DND-41 (cell line): Measurements from ENCODE around the gene SPTBN4.

Experiments
- EZH2 ChIP-seq: IDR thresholded peaks from 3 replicates; pipeline ENCODE4 v1.6.1; 2012; ENCODE audit warnings: borderline replicate concordance, low read depth, mild to moderate bottlenecking, moderate library complexity, low read length, inconsistent platforms; ENCODE audit not compliant: severe bottlenecking
- TF ChIP-seq, protein P1 (sequence below): IDR thresholded peaks from 2 replicates; pipeline ENCODE4 v1.5.1; 2012; ENCODE audit warnings: borderline replicate concordance, low read length, moderate library complexity, mild to moderate bottlenecking; ENCODE audit not compliant: poor library complexity, severe bottlenecking; ENCODE audit errors: extremely low read depth

DNA sequence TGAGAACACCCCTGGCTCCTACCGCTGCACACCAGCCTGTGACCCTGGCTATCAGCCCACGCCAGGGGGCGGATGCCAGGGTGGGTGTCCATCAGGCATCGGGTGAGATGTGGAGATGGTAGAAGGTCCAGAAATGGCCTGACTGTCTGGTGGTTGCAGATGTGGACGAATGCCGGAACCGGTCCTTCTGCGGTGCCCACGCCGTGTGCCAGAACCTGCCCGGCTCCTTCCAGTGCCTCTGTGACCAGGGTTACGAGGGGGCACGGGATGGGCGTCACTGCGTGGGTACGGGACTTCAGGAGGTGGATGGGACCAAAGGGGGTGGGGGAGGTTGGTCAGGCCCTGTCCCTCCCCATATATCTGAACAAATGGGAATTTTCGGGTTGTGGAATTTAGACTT lies 150.1 kb downstream of the SPTBN4 start:
- TF ChIP-seq, protein P1, sequence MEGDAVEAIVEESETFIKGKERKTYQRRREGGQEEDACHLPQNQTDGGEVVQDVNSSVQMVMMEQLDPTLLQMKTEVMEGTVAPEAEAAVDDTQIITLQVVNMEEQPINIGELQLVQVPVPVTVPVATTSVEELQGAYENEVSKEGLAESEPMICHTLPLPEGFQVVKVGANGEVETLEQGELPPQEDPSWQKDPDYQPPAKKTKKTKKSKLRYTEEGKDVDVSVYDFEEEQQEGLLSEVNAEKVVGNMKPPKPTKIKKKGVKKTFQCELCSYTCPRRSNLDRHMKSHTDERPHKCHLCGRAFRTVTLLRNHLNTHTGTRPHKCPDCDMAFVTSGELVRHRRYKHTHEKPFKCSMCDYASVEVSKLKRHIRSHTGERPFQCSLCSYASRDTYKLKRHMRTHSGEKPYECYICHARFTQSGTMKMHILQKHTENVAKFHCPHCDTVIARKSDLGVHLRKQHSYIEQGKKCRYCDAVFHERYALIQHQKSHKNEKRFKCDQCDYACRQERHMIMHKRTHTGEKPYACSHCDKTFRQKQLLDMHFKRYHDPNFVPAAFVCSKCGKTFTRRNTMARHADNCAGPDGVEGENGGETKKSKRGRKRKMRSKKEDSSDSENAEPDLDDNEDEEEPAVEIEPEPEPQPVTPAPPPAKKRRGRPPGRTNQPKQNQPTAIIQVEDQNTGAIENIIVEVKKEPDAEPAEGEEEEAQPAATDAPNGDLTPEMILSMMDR, result no peak
- TF ChIP-seq EZH2, result no peak
